Right atrium auricular region (tissue), 2 donors: ENCODE results near the gene CCM2. TPM values are rescaled to one million over a fixed set of nuclear protein-coding genes. Genes with fewer than 3 reads are reported as not detected.

Experiments used
- DNase-seq: peaks from one replicate; pipeline ENCODE4 v3.0.0-alpha.2; 2019; ENCODE audit warnings: low spot score
- H3K27ac ChIP-seq, 2 donors: fragments of 200-600 bp; sonication (generic); 1 replicate in 1 of 2; 2 replicates in 1 of 2; pipeline ENCODE4 v1.5.1; 2016 to 2019
- H3K27me3 ChIP-seq, 2 donors: fragments of 200-600 bp; sonication (generic); one replicate each; pipeline versions ENCODE4 v1.5.1 to v1.6.0; 2017 to 2019
- H3K36me3 ChIP-seq: fragments of 200-600 bp; sonication (generic); one replicate; pipeline ENCODE4 v1.5.1; 2016
- H3K4me1 ChIP-seq, 2 donors: fragments of 200-600 bp; sonication (generic); one replicate each; pipeline versions ENCODE4 v1.5.1 to v1.6.0; 2017 to 2019
- H3K4me3 ChIP-seq, 2 donors: fragments of 200-600 bp; sonication (generic); 1 replicate in 1 of 2; 2 replicates in 1 of 2; pipeline ENCODE4 v1.5.1; 2017 to 2019; ENCODE audit warnings: mild to moderate bottlenecking in 1 of 2, moderate library complexity in 1 of 2
- H3K9me3 ChIP-seq, 2 donors: fragments of 200-600 bp; sonication (generic); one replicate each; pipeline ENCODE4 v1.5.1; 2019
- CTCF ChIP-seq, 2 donors: fragments of 200-600 bp; sonication (generic); IDR thresholded peaks; one replicate each; pipeline ENCODE4 v1.5.1; 2019; ENCODE audit warnings: antibody characterized with exemption in 2 of 2
- total RNA-seq, 2 donors: library from RNA; depleted of rRNA; stranded (reverse); fragments of >200 nt; gene quantifications; one replicate each; pipeline ENCODE4 v1.1.0, GENCODE V29; 2016

CCM2 gene
- total RNA-seq, 2 donors from 2014 or later = 26.5 to 34.0 TPM

GRCh38 chr7:44983742-44984477, 16.1 kb upstream of the CCM2 start:
- Histone ChIP-seq H3K9me3 (no peaks in the 10 kb centered on the region), H3K27me3 (no peaks in the 10 kb centered on the region), H3K4me1 (peaks cover 0 to 21% of the 10 kb centered on the region in 2 donors), H3K27ac (no peak overlapping the region), H3K36me3 (peaks cover 42% of the 10 kb centered on the region), H3K4me3 (no peak overlapping the region)
- TF ChIP-seq CTCF (IDR thresholded peaks at IDR 0.05) = no peak
- no peak for DNase-seq

GRCh38 chr7:44984478-44984758, 15.6 kb upstream of the CCM2 start:
- TF ChIP-seq CTCF (IDR thresholded peaks at IDR 0.05) = no peak
- Histone ChIP-seq H3K27ac (no peak overlapping the region), H3K36me3 (peaks cover 42% of the 10 kb centered on the region)

GRCh38 chr7:44985033-44985695, 14.8 kb upstream of the CCM2 start:
- H3K36me3 ChIP-seq = peaks cover 42% of the 10 kb centered on the region
- no peaks in the 10 kb centered on the region for H3K27me3 ChIP-seq
- no peaks in the 10 kb centered on the region for H3K9me3 ChIP-seq
- DNase-seq = no peak
- H3K4me3 ChIP-seq = peak overlapping the region in 1 of 2 donors; percentile 60
- H3K4me1 ChIP-seq = peaks cover 0 to 20% of the 10 kb centered on the region in 2 donors
- H3K27ac ChIP-seq = peak overlapping the region; percentile 95 to 99
- TF ChIP-seq CTCF (IDR thresholded peaks at IDR 0.05) = no peak

More at GRCh38 chr7:44984478-44984758, 15.6 kb upstream of the CCM2 start:
- Histone ChIP-seq H3K27me3 (no peaks in the 10 kb centered on the region), H3K9me3 (no peaks in the 10 kb centered on the region), H3K4me3 (no peak overlapping the region), H3K4me1 (peaks cover 0 to 21% of the 10 kb centered on the region in 2 donors)
- no peak for DNase-seq

- TF ChIP-seq CTCF (IDR thresholded peaks at IDR 0.05) = no peak
- Histone ChIP-seq H3K27me3 (no peaks in the 10 kb centered on the region), H3K9me3 (no peaks in the 10 kb centered on the region), H3K4me3 (peak overlapping the region; percentile 56 to 60), H3K4me1 (peaks cover 0 to 26% of the 10 kb centered on the region in 2 donors), H3K27ac (peak overlapping the region; percentile 95 to 99), H3K36me3 (peaks cover 42% of the 10 kb centered on the region)
- DNase-seq = no peak
These were observed 14.1 kb upstream of the CCM2 start for GRCh38 chr7:44985900-44986217.

- H3K4me1 ChIP-seq = peaks cover 0 to 29% of the 10 kb centered on the region in 2 donors
- TF ChIP-seq CTCF (IDR thresholded peaks at IDR 0.05) = no peak
- peaks cover 42% of the 10 kb centered on the region for H3K36me3 ChIP-seq
- H3K4me3 ChIP-seq = peak overlapping the region; percentile 56 to 60
- DNase-seq = peak; percentile 94
- H3K27ac ChIP-seq = peak overlapping the region; percentile 95 to 99
- no peaks in the 10 kb centered on the region for H3K27me3 ChIP-seq
- H3K9me3 ChIP-seq = no peaks in the 10 kb centered on the region
These were observed 13.6 kb upstream of the CCM2 start for GRCh38 chr7:44986218-44987053.
